Stimulated activated CD4-positive, alpha-beta T cell treated with anti-CD3 and anti-CD28 coated beads, Interleukin-4, amount 100 ng/mL, for 48 hours (primary cell): Measurements from ENCODE around the gene RGS7.
"Not testable (repeated sequence)": the region's sequence is repeated elsewhere in the genome, so short reads cannot be mapped to it uniquely, and the experiment has no call there.

Source experiments
- DNase-seq, 2 donors: peaks; one replicate each; pipeline ENCODE4 v3.0.0-alpha.2; 2020; ENCODE audit warnings: low read depth in 2 of 2

The RGS7 gene

GRCh38 chr1:241332037-241332409 is 25.0 kb downstream of the RGS7 start:
- DNase-seq, result no peak

GRCh38 chr1:241331328-241332036 is 25.5 kb downstream of the RGS7 start:
- no peak for DNase-seq

GRCh38 chr1:241330619-241331327 is 26.2 kb downstream of the RGS7 start:
- DNase-seq, result no peak

- no peak for DNase-seq
Observed at GRCh38 chr1:241325456-241325855, 31.5 kb downstream of the RGS7 start.

GRCh38 chr1:241323514-241324195 is 33.4 kb downstream of the RGS7 start:
- DNase-seq, result peak in 1 of 2 donors; percentile 12

GRCh38 chr1:241317676-241318075 is 39.3 kb downstream of the RGS7 start:
- no peak for DNase-seq

GRCh38 chr1:241316372-241316771 is 40.6 kb downstream of the RGS7 start:
- DNase-seq, result no peak

- DNase-seq, result no peak
Observed at GRCh38 chr1:241311056-241311746, 45.8 kb downstream of the RGS7 start.

- no peak for DNase-seq
Observed at GRCh38 chr1:241310451-241310850, 46.6 kb downstream of the RGS7 start.

- DNase-seq, result no peak
Observed at GRCh38 chr1:241309651-241310050, 47.4 kb downstream of the RGS7 start.

- DNase-seq, result no peak
Observed at GRCh38 chr1:241308471-241308870, 48.5 kb downstream of the RGS7 start.

GRCh38 chr1:241308011-241308410 is 49.0 kb downstream of the RGS7 start:
- no peak for DNase-seq

GRCh38 chr1:241306125-241306790 is 50.7 kb downstream of the RGS7 start:
- no peak for DNase-seq

GRCh38 chr1:241302024-241302423 is 55.0 kb downstream of the RGS7 start:
- DNase-seq, result not testable (repeated sequence)

GRCh38 chr1:241299347-241299746 is 57.7 kb downstream of the RGS7 start:
- DNase-seq, result no peak

GRCh38 chr1:241292973-241293372 is 64.0 kb downstream of the RGS7 start:
- DNase-seq, result no peak

GRCh38 chr1:241291548-241291947 is 65.5 kb downstream of the RGS7 start:
- not testable (repeated sequence) for DNase-seq

GRCh38 chr1:241286486-241286885 is 70.5 kb downstream of the RGS7 start:
- no peak for DNase-seq

GRCh38 chr1:241276391-241276790 is 80.6 kb downstream of the RGS7 start:
- no peak for DNase-seq

GRCh38 chr1:241275981-241276380 is 81.0 kb downstream of the RGS7 start:
- DNase-seq, result no peak

GRCh38 chr1:241275226-241275625 is 81.8 kb downstream of the RGS7 start:
- no peak for DNase-seq

- DNase-seq, result no peak
Observed at GRCh38 chr1:241274693-241275092, 82.3 kb downstream of the RGS7 start.
